Endothelial cell of umbilical vein (primary cell): ENCODE results near the gene PKMYT1. TPM values are rescaled to one million over a fixed set of nuclear protein-coding genes. Genes with fewer than 3 reads are reported as not detected.
"Not testable (repeated sequence)": the region's sequence is repeated elsewhere in the genome, so short reads cannot be mapped to it uniquely, and the experiment has no call there.

Source experiments
- BruUV-seq: library from RNA; stranded (reverse); fragments of 400-500 nt; replicated peaks from 2 replicates; lab custom pipeline; 2021; lab: Mats Ljungman, UMichigan
- CTCF ChIA-PET: fragments of 300-600, 350-600 bp; sonication (Branson Sonifier 250); formaldehyde crosslinking; loops from one replicate; lab custom pipeline; 2021; ENCODE audit warnings: antibody characterized with exemption, inconsistent platforms; lab: Charles Lee
- POLR2A ChIA-PET: fragments of 300-600, 350-600 bp; sonication (Branson Sonifier 250); formaldehyde crosslinking; loops from one replicate; lab custom pipeline; 2021; ENCODE audit warnings: antibody characterized with exemption, inconsistent platforms; lab: Charles Lee
- DNase-seq: peaks from one replicate; pipeline ENCODE4 v3.0.0-alpha.2; 2011; ENCODE audit warnings: low read depth, low spot score
- FAIRE-seq: peaks from 2 replicates; lab custom pipeline; 2011; peaks lifted over from hg19 to GRCh38; lab: Jason Lieb, UNC
- H2AFZ ChIP-seq: 2 replicates; pipeline ENCODE4 v1.6.0; 2012; ENCODE audit warnings: low read depth, low read length, control low read depth, inconsistent platforms
- H3K27ac ChIP-seq: 2 replicates; pipeline ENCODE4 v1.5.1; 2011; ENCODE audit warnings: low read depth, mild to moderate bottlenecking, control low read depth, low read length, moderate library complexity; ENCODE audit not compliant: insufficient read depth
- H3K27me3 ChIP-seq, 2 experiments: 2 replicates each; pipeline versions ENCODE4 v1.6.0 to v1.6.1; 2011; ENCODE audit warnings: low read length in 2 of 2, mixed read lengths in 1 of 2; ENCODE audit not compliant: control insufficient read depth in 2 of 2, insufficient read depth in 2 of 2
- H3K36me3 ChIP-seq, 2 experiments: 2 replicates in 1 of 2; 3 replicates in 1 of 2; pipeline ENCODE4 v1.5.1; 2011; ENCODE audit warnings: low read length in 2 of 2, mild to moderate bottlenecking in 1 of 2, moderate library complexity in 1 of 2; ENCODE audit not compliant: control insufficient read depth in 2 of 2, insufficient read depth in 2 of 2; ENCODE audit errors: extremely low read depth in 1 of 2
- H3K4me1 ChIP-seq: 3 replicates; pipeline ENCODE4 v1.5.1; 2011; ENCODE audit warnings: mild to moderate bottlenecking, low read length; ENCODE audit not compliant: control insufficient read depth, insufficient read depth; ENCODE audit errors: extremely low read depth
- H3K4me2 ChIP-seq: 2 replicates; pipeline ENCODE4 v1.6.1; 2011; ENCODE audit warnings: low read length, control low read depth, mixed read lengths; ENCODE audit not compliant: insufficient read depth
- H3K4me3 ChIP-seq, 3 experiments: fragments of 200-600 bp in 1 of 3; sonication (generic), shearing (Covaris generic) in 1 of 3; replicated peaks in 1 of 3; 2 replicates each; pipeline ENCODE4 v1.5.1; 2011 to 2016; ENCODE audit warnings: control low read depth in 3 of 3, low read length in 3 of 3, mild to moderate bottlenecking in 2 of 3, inconsistent platforms in 1 of 3, low read depth in 1 of 3, moderate library complexity in 1 of 3; ENCODE audit not compliant: insufficient read depth in 1 of 3
- H3K79me2 ChIP-seq: 2 replicates; pipeline ENCODE4 v1.6.0; 2012; ENCODE audit warnings: low read length, inconsistent platforms; ENCODE audit not compliant: control insufficient read depth, insufficient read depth
- H3K9ac ChIP-seq: replicated peaks from 2 replicates; pipeline ENCODE3; 2011; ENCODE audit warnings: low read length, control low read depth; ENCODE audit not compliant: insufficient read depth; ENCODE audit errors: extremely low read depth
- H3K9me1 ChIP-seq: replicated peaks from 3 replicates; pipeline ENCODE4 v1.6.0; 2011; ENCODE audit warnings: mild to moderate bottlenecking, low read length; ENCODE audit not compliant: control insufficient read depth, insufficient read depth; ENCODE audit errors: extremely low read depth
- H3K9me3 ChIP-seq: replicated peaks from 2 replicates; pipeline ENCODE4 v1.5.1; 2012; ENCODE audit warnings: low read length, inconsistent platforms; ENCODE audit not compliant: control insufficient read depth, insufficient read depth
- H4K20me1 ChIP-seq: replicated peaks from 2 replicates; pipeline ENCODE3; 2011; ENCODE audit warnings: mild to moderate bottlenecking, low read length; ENCODE audit not compliant: control insufficient read depth, insufficient read depth; ENCODE audit errors: extremely low read depth
- EZH2 ChIP-seq: IDR thresholded peaks from 2 replicates; pipeline ENCODE4 v1.6.1; 2012; ENCODE audit warnings: borderline replicate concordance, low read depth, mild to moderate bottlenecking, moderate library complexity, low read length, inconsistent platforms; ENCODE audit not compliant: severe bottlenecking
- FOS ChIP-seq: IDR thresholded peaks from 2 replicates; pipeline ENCODE4 v1.6.1; 2011; ENCODE audit warnings: mild to moderate bottlenecking, low read length, moderate library complexity, borderline replicate concordance; ENCODE audit not compliant: insufficient read depth
- GATA2 ChIP-seq: IDR thresholded peaks from 2 replicates; pipeline ENCODE4 v1.7.0; 2011; ENCODE audit warnings: low read depth, mild to moderate bottlenecking, moderate library complexity, mixed read lengths, low read length; ENCODE audit not compliant: insufficient read length, insufficient read depth
- JUN ChIP-seq: IDR thresholded peaks from 2 replicates; pipeline ENCODE4 v1.6.1; 2011; ENCODE audit warnings: borderline replicate concordance, low read depth; ENCODE audit not compliant: insufficient read length, insufficient read depth
- MYC ChIP-seq: IDR thresholded peaks from one replicate; pipeline ENCODE4 v1.6.1; 2011; ENCODE audit warnings: mild to moderate bottlenecking, low read depth, low read length
- POLR2A ChIP-seq: IDR thresholded peaks from 2 replicates; pipeline ENCODE4 v1.6.1; 2012; ENCODE audit warnings: low read depth, mild to moderate bottlenecking, control low read depth, low read length
- POLR2AphosphoS5 ChIP-seq: IDR thresholded peaks from 2 replicates; pipeline ENCODE4 v1.6.1; 2012; ENCODE audit warnings: low read depth, mild to moderate bottlenecking, control low read depth, low read length, moderate library complexity; ENCODE audit not compliant: insufficient read depth
- dilution Hi-C: fragments of 300-500 bp; cut with MboI; formaldehyde crosslinking; loops from one replicate; pipeline ENCODE4 v1.15.0; 2019; ENCODE audit warnings: low sequenced_read_pairs; ENCODE audit not compliant: extremely low pct_ligation_motif_present
- intact Hi-C: fragments of 100-400 bp; cut with micrococcal nuclease; formaldehyde crosslinking; loops from one replicate; pipeline ENCODE4 v1.10.0; 2022
- polyA plus RNA-seq, 4 experiments: library from polyadenylated mRNA; depleted of rRNA in 3 of 4; stranded (reverse) in 3 of 4; unstranded in 1 of 4; fragments of >200 nt; gene quantifications; 2 replicates each; pipeline versions ENCODE4 v1.2.1 to v1.2.3, GENCODE V29; 2011 to 2012; ENCODE audit warnings: missing spikeins in 1 of 4
- total RNA-seq: library from RNA; stranded (reverse); gene quantifications from 2 replicates; pipeline ENCODE4 v1.2.3, GENCODE V29; 2021
- TF ChIP-seq, protein P1 (sequence below): IDR thresholded peaks from 2 replicates; pipeline ENCODE4 v1.6.1; 2011; ENCODE audit not compliant: insufficient read depth, insufficient read length
- TF ChIP-seq, protein P2 (sequence below), 2 donors: IDR thresholded peaks; 1 replicate in 1 of 2; 2 replicates in 1 of 2; pipeline ENCODE4 v1.5.1; 2011; ENCODE audit warnings: low read length in 2 of 2, mild to moderate bottlenecking in 2 of 2, moderate library complexity in 2 of 2, control low read depth in 1 of 2, inconsistent platforms in 1 of 2, low read depth in 1 of 2; ENCODE audit not compliant: insufficient read depth in 1 of 2; ENCODE audit errors: extremely low read depth in 1 of 2

PKMYT1 gene
- total and polyA plus RNA-seq, 2 donors (not counting 3 experiments of a cell fraction or from before 2014, with no cell fraction given): 26.1 to 48.5 TPM

DNA sequence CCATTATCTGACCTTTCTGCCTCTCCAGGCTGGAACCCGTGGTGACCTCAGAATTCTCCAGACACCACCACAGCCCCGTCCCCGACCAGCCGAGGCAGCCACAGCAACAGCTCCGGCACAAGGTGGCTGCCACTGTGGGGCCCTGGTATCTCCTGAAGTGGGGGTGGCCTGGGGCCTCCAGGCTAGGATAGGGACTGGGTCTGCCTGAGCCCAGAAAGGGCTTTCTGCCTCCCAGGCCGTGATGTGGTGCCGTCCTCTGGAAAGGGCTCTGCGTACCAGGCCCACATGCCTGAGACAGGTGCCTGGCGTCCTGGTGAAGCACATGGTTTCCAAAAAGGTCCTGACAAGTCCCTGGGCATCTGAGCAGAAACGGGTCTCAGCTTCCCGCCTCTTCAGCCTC lies 51.5 kb downstream of the PKMYT1 start:
- H3K27ac ChIP-seq: no peak overlapping the region
- H3K36me3 ChIP-seq: peaks cover 2 to 15% of the 10 kb centered on the region in 2 experiments
- BruUV-seq: no TSS peak
- H3K79me2 ChIP-seq: no peaks in the 10 kb centered on the region
- H4K20me1 ChIP-seq: no peaks in the 10 kb centered on the region
- no peaks in the 10 kb centered on the region for H3K27me3 ChIP-seq
- no peak for DNase-seq
- no peak for FAIRE-seq
- TF ChIP-seq POLR2AphosphoS5 (no peak), GATA2 (no peak), POLR2A (no peak), JUN (no peak), EZH2 (no peak), MYC (no peak), FOS (no peak)
- TF ChIP-seq, protein P1, sequence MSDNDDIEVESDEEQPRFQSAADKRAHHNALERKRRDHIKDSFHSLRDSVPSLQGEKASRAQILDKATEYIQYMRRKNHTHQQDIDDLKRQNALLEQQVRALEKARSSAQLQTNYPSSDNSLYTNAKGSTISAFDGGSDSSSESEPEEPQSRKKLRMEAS: no peak
- TF ChIP-seq, protein P2, sequence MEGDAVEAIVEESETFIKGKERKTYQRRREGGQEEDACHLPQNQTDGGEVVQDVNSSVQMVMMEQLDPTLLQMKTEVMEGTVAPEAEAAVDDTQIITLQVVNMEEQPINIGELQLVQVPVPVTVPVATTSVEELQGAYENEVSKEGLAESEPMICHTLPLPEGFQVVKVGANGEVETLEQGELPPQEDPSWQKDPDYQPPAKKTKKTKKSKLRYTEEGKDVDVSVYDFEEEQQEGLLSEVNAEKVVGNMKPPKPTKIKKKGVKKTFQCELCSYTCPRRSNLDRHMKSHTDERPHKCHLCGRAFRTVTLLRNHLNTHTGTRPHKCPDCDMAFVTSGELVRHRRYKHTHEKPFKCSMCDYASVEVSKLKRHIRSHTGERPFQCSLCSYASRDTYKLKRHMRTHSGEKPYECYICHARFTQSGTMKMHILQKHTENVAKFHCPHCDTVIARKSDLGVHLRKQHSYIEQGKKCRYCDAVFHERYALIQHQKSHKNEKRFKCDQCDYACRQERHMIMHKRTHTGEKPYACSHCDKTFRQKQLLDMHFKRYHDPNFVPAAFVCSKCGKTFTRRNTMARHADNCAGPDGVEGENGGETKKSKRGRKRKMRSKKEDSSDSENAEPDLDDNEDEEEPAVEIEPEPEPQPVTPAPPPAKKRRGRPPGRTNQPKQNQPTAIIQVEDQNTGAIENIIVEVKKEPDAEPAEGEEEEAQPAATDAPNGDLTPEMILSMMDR (IDR thresholded peaks at IDR 0.05; ENCODE audit: extremely low read depth in 1 of 2, insufficient read depth in 1 of 2, low read depth in 1 of 2, low read length in 2 of 2): no peak
- no peak overlapping the region for H2AFZ ChIP-seq
- H3K4me3 ChIP-seq: no peak overlapping the region
- H3K4me2 ChIP-seq: no peak overlapping the region
- H3K9me1 ChIP-seq: no peaks in the 10 kb centered on the region
- intact Hi-C loops: no loop called here
- CTCF ChIA-PET: no interaction called here
- H3K9ac ChIP-seq: no peak overlapping the region
- peaks cover 2% of the 10 kb centered on the region for H3K4me1 ChIP-seq
- POLR2A ChIA-PET: no interaction called here
- dilution Hi-C loops: no loop called here
- H3K9me3 ChIP-seq: no peaks in the 10 kb centered on the region

DNA sequence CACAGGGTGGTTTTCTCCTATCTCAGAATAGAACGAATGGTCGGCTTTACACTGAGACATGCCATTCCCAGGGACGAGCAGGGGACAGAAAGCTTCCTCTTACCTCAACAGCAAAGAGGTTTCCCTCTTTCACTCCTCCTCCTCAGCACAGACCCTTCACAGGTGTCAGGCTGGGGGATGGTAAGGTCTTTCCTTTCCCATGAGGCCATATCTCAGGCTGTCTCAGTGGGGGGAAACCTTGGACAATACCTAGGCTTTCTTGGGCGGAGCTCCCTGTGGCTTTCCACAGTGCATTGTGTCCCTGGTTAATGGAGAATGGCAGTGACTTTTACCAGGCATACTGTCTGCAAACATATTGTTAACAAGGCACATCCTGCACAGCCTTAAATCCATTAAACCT lies 52.1 kb downstream of the PKMYT1 start:
- dilution Hi-C loops, H3K4me2 ChIP-seq, POLR2A ChIA-PET, H3K4me3 ChIP-seq, H3K9me1 ChIP-seq, H3K4me1 ChIP-seq, FAIRE-seq, H3K27me3 ChIP-seq, intact Hi-C loops, H3K9ac ChIP-seq, H2AFZ ChIP-seq, H3K79me2 ChIP-seq, H3K9me3 ChIP-seq, H4K20me1 ChIP-seq, BruUV-seq, H3K27ac ChIP-seq, DNase-seq: not testable (repeated sequence)
- CTCF ChIA-PET: interaction anchor here (1.2 to 1.8 kb wide), 2 partner anchors 55 to 89 kb away, joined by 14 to 36 read pairs; no protein-coding TSS in a partner anchor
- H3K36me3 ChIP-seq: peaks cover 2 to 12% of the 10 kb centered on the region in 2 experiments
